GM23248 (cell line): ENCODE results near the gene ZNF138. TPM values are rescaled to one million over a fixed set of nuclear protein-coding genes. Genes with fewer than 3 reads are reported as not detected.

Source experiments
- DNase-seq: peaks from one replicate; pipeline ENCODE4 v3.0.0-alpha.2; 2015
- H2AFZ ChIP-seq: fragments of 200-600 bp; sonication (generic); 2 replicates; pipeline ENCODE4 v1.6.1; 2016; ENCODE audit warnings: antibody characterized with exemption
- H3F3A ChIP-seq: fragments of 200-600 bp; sonication (generic); 2 replicates; pipeline ENCODE4 v1.6.1; 2016; ENCODE audit warnings: mild to moderate bottlenecking, antibody characterized with exemption, mixed run types; ENCODE audit not compliant: insufficient read depth
- H3K27ac ChIP-seq: fragments of 200-600 bp; sonication (generic); 2 replicates; pipeline ENCODE4 v1.5.1; 2016; ENCODE audit warnings: mild to moderate bottlenecking
- H3K27me3 ChIP-seq: fragments of 200-600 bp; sonication (generic); replicated peaks from 2 replicates; pipeline ENCODE4 v1.6.1; 2016; ENCODE audit warnings: mild to moderate bottlenecking; ENCODE audit not compliant: insufficient read depth
- H3K36me3 ChIP-seq: fragments of 200-600 bp; sonication (generic); 2 replicates; pipeline ENCODE4 v1.6.1; 2016; ENCODE audit warnings: low read depth, mild to moderate bottlenecking
- H3K4me1 ChIP-seq: fragments of 200-600 bp; sonication (generic); 2 replicates; pipeline ENCODE4 v1.6.1; 2016; ENCODE audit warnings: mild to moderate bottlenecking; ENCODE audit not compliant: insufficient read depth
- H3K4me2 ChIP-seq: fragments of 200-600 bp; sonication (generic); one replicate; pipeline ENCODE4 v1.6.1; 2016; ENCODE audit warnings: mild to moderate bottlenecking; ENCODE audit not compliant: unreplicated experiment
- H3K4me3 ChIP-seq: fragments of 200-600 bp; sonication (generic); 2 replicates; pipeline ENCODE4 v1.5.1; 2016; ENCODE audit warnings: mild to moderate bottlenecking
- H3K79me2 ChIP-seq: fragments of 200-600 bp; sonication (generic); 2 replicates; pipeline ENCODE4 v1.6.1; 2016; ENCODE audit warnings: mild to moderate bottlenecking; ENCODE audit not compliant: insufficient read depth
- H3K9ac ChIP-seq: fragments of 200-600 bp; sonication (generic); 2 replicates; pipeline ENCODE4 v1.6.1; 2016; ENCODE audit warnings: mild to moderate bottlenecking
- H3K9me2 ChIP-seq: fragments of 200-600 bp; sonication (generic); 2 replicates; pipeline ENCODE4 v1.6.1; 2016; ENCODE audit warnings: mixed run types, mild to moderate bottlenecking, moderate library complexity; ENCODE audit not compliant: insufficient read depth
- H3K9me3 ChIP-seq: fragments of 200-600 bp; sonication (generic); one replicate; pipeline ENCODE4 v1.6.1; 2017; ENCODE audit warnings: low read depth
- H4K20me1 ChIP-seq: fragments of 200-600 bp; sonication (generic); 2 replicates; pipeline ENCODE4 v1.6.0; 2016; ENCODE audit not compliant: insufficient read depth
- EZH2 ChIP-seq: fragments of 200-600 bp; sonication (generic); IDR thresholded peaks from 2 replicates; pipeline ENCODE4 v1.6.1; 2018; ENCODE audit warnings: antibody characterized with exemption, mild to moderate bottlenecking; ENCODE audit not compliant: insufficient read depth, poor library complexity, severe bottlenecking
- EZH2phosphoT487 ChIP-seq: fragments of 200-600 bp; sonication (generic); IDR thresholded peaks from 2 replicates; pipeline ENCODE4 v1.6.1; 2018; ENCODE audit warnings: antibody characterized with exemption, moderate library complexity, mild to moderate bottlenecking, low read depth; ENCODE audit not compliant: insufficient read depth
- WGBS, 2 experiments: methylation state at CpG; one replicate each; pipeline ENCODE4 v1.1.6; 2015 to 2017; ENCODE audit warnings: low lambda C conversion rate in 2 of 2, low coverage in 1 of 2; ENCODE audit errors: missing lambda C conversion rate in 2 of 2; 5-methylcytosine and 5-hydroxymethylcytosine counted together
- in situ Hi-C: fragments of 300-500 bp; cut with MboI; formaldehyde crosslinking; loops from 2 replicates; pipeline ENCODE4 v1.15.0; 2020
- polyA plus RNA-seq: library from polyadenylated mRNA; unstranded; fragments of >200 nt; fragmentation: Nextera tagmentation; extraction: Ambion mirVana; gene quantifications from 2 replicates; pipeline ENCODE4 v1.2.1, GENCODE V29; 2016
- total RNA-seq: library from RNA; depleted of rRNA; stranded (reverse); fragments of >200 nt; shearing (Covaris generic); gene quantifications from 2 replicates; pipeline ENCODE4 v1.2.3, GENCODE V29; 2014

Gene ZNF138
- total and polyA plus RNA-seq, 2 experiments from 2014 or later, result 3.1 to 5.6 TPM

- H3F3A ChIP-seq, result no peaks in the 10 kb centered on the region
- no peak overlapping the region for H3K4me3 ChIP-seq
- no peak for DNase-seq
- no peaks in the 10 kb centered on the region for H3K9me2 ChIP-seq
- H2AFZ ChIP-seq, result no peak overlapping the region
- no peak overlapping the region for H3K9ac ChIP-seq
- in situ Hi-C loops, result no loop called here
- peaks cover 3% of the 10 kb centered on the region; the same call in 1 of the 2 replicates for H3K4me1 ChIP-seq
- TF ChIP-seq EZH2phosphoT487, result no peak
- TF ChIP-seq EZH2, result no peak
- no peaks in the 10 kb centered on the region for H3K27me3 ChIP-seq
- no peak overlapping the region for H3K27ac ChIP-seq
- no peaks in the 10 kb centered on the region for H3K9me3 ChIP-seq
- H3K4me2 ChIP-seq, result no peak overlapping the region
- no peaks in the 10 kb centered on the region for H4K20me1 ChIP-seq
- 82 to 91% methylated on average over 8 to 16 of the region's 16 CpGs for WGBS, 2 experiments
- H3K36me3 ChIP-seq, result no peaks in the 10 kb centered on the region
- H3K79me2 ChIP-seq, result no peaks in the 10 kb centered on the region
Measured at GRCh38 chr7:64839910-64840309, 45.7 kb downstream of the ZNF138 start.

GRCh38 chr7:64849250-64849923 is 55.2 kb downstream of the ZNF138 start:
- no peak overlapping the region for H3K9ac ChIP-seq
- H3K79me2 ChIP-seq, result no peaks in the 10 kb centered on the region
- H3K27ac ChIP-seq, result no peak overlapping the region
- peaks cover 6% of the 10 kb centered on the region for H3K4me1 ChIP-seq
- no peaks in the 10 kb centered on the region for H4K20me1 ChIP-seq
- no peak for TF ChIP-seq EZH2
- no peak for TF ChIP-seq EZH2phosphoT487
- no peaks in the 10 kb centered on the region for H3F3A ChIP-seq
- no peaks in the 10 kb centered on the region for H3K36me3 ChIP-seq
- H3K27me3 ChIP-seq, result no peaks in the 10 kb centered on the region
- no peak overlapping the region for H3K4me2 ChIP-seq
- peak; percentile 69 for DNase-seq
- H3K9me3 ChIP-seq, result no peaks in the 10 kb centered on the region
- peak overlapping the region; percentile 44; the same call in 1 of the 2 replicates for H2AFZ ChIP-seq
- H3K9me2 ChIP-seq, result no peaks in the 10 kb centered on the region
- WGBS, 2 experiments, result 44 to 45% methylated on average over 5 of the region's 5 CpGs
- no peak overlapping the region for H3K4me3 ChIP-seq
- in situ Hi-C loops, result no loop called here

GRCh38 chr7:64849924-64850499 is 55.8 kb downstream of the ZNF138 start:
- TF ChIP-seq EZH2phosphoT487 (no peak), EZH2 (no peak)
- no peaks in the 10 kb centered on the region for H3K79me2 ChIP-seq
- H3F3A ChIP-seq, result no peaks in the 10 kb centered on the region
- peak overlapping the region; percentile 44; the same call in 1 of the 2 replicates for H2AFZ ChIP-seq
- no peak overlapping the region for H3K27ac ChIP-seq
- H3K9ac ChIP-seq, result no peak overlapping the region
- H3K36me3 ChIP-seq, result no peaks in the 10 kb centered on the region
- H3K9me3 ChIP-seq, result no peaks in the 10 kb centered on the region
- WGBS, 2 experiments, result 60% methylated on average over 7 of the region's 7 CpGs
- in situ Hi-C loops, result no loop called here
- no peaks in the 10 kb centered on the region for H4K20me1 ChIP-seq
- H3K4me1 ChIP-seq, result peaks cover 6% of the 10 kb centered on the region
- no peak overlapping the region for H3K4me2 ChIP-seq
- DNase-seq, result no peak
- H3K27me3 ChIP-seq, result no peaks in the 10 kb centered on the region
- no peaks in the 10 kb centered on the region for H3K9me2 ChIP-seq
- no peak overlapping the region for H3K4me3 ChIP-seq

GRCh38 chr7:64853679-64854078 is 59.5 kb downstream of the ZNF138 start:
- H3F3A ChIP-seq, result no peaks in the 10 kb centered on the region
- no peak overlapping the region for H3K9ac ChIP-seq
- no peaks in the 10 kb centered on the region for H3K79me2 ChIP-seq
- in situ Hi-C loops, result no loop called here
- H3K27me3 ChIP-seq, result no peaks in the 10 kb centered on the region
- no peak overlapping the region for H3K27ac ChIP-seq
- no peaks in the 10 kb centered on the region for H3K9me2 ChIP-seq
- no peak overlapping the region for H3K4me3 ChIP-seq
- H3K36me3 ChIP-seq, result no peaks in the 10 kb centered on the region
- H2AFZ ChIP-seq, result no peak overlapping the region
- H4K20me1 ChIP-seq, result no peaks in the 10 kb centered on the region
- peaks cover 6% of the 10 kb centered on the region for H3K4me1 ChIP-seq
- no peaks in the 10 kb centered on the region for H3K9me3 ChIP-seq
- WGBS, 2 experiments, result 78 to 89% methylated on average over 4 of the region's 4 CpGs
- no peak for TF ChIP-seq EZH2phosphoT487
- TF ChIP-seq EZH2, result no peak
- no peak overlapping the region for H3K4me2 ChIP-seq
- no peak for DNase-seq
